GM12878 (cell line): ENCODE measurements around the gene CKS1B. TPM values are rescaled to one million over a fixed set of nuclear protein-coding genes. Genes with fewer than 3 reads are reported as not detected.

ENCODE experiments used
- ATAC-seq: fragments of 200-7000 bp; cut with Tn5 transposase; 3 replicates; pipeline ENCODE4 v1.9.1; 2020; ENCODE audit warnings: mild to moderate bottlenecking, moderate library complexity
- BruUV-seq: library from RNA; stranded (reverse); fragments of 400-500 nt; replicated peaks from 2 replicates; lab custom pipeline; 2021; lab: Mats Ljungman, UMichigan
- CTCF ChIA-PET: fragments of 300-600 bp; sonication (Branson Sonifier 250); formaldehyde crosslinking; extraction: SDS; loops from one replicate; lab custom pipeline; 2021; ENCODE audit warnings: inconsistent platforms; lab: Yijun Ruan, JAX
- POLR2A ChIA-PET: fragments of 350-600 bp; formaldehyde crosslinking; extraction: SDS; loops from one replicate; lab custom pipeline; 2021; ENCODE audit warnings: inconsistent platforms; lab: Charles Lee
- RAD21 ChIA-PET: fragments of 300-600 bp; sonication (Branson Sonifier 250); formaldehyde crosslinking; loops from one replicate; lab custom pipeline; 2023; ENCODE audit warnings: antibody characterized with exemption; ENCODE audit not compliant: unreplicated experiment; lab: Charles Lee
- SMC1A ChIA-PET: fragments of 300-600 bp; sonication (Branson Sonifier 250); formaldehyde crosslinking; loops from one replicate; lab custom pipeline; 2023; ENCODE audit not compliant: unreplicated experiment, uncharacterized antibody; lab: Charles Lee
- DNase-seq: peaks from one replicate; pipeline ENCODE4 v3.0.0-alpha.2; 2011; ENCODE audit warnings: low read depth, low spot score
- FAIRE-seq: peaks from 3 replicates; lab custom pipeline; 2011; peaks lifted over from hg19 to GRCh38; lab: Jason Lieb, UNC
- H2AFZ ChIP-seq: 2 replicates; pipeline ENCODE4 v1.6.0; 2011; ENCODE audit warnings: low read depth, low read length, control low read depth; ENCODE audit not compliant: control insufficient read depth
- H3K27ac ChIP-seq: 2 replicates; pipeline ENCODE4 v1.5.1; 2011; ENCODE audit warnings: control low read depth; ENCODE audit not compliant: control insufficient read depth, insufficient read depth
- H3K27me3 ChIP-seq, 2 experiments: replicated peaks in 1 of 2; 2 replicates each; pipeline versions ENCODE4 v1.6.0 to v1.6.1; 2011; ENCODE audit warnings: low read length in 1 of 2; ENCODE audit not compliant: control insufficient read depth in 2 of 2, insufficient read depth in 2 of 2
- H3K36me3 ChIP-seq, 2 experiments: 2 replicates each; pipeline ENCODE4 v1.5.1; 2011; ENCODE audit warnings: low read length in 1 of 2; ENCODE audit not compliant: control insufficient read depth in 2 of 2, insufficient read depth in 2 of 2
- H3K4me1 ChIP-seq: 2 replicates; pipeline ENCODE4 v1.6.1; 2011; ENCODE audit warnings: mild to moderate bottlenecking, low read length, moderate library complexity, mixed read lengths; ENCODE audit not compliant: control insufficient read depth, insufficient read depth
- H3K4me2 ChIP-seq: 2 replicates; pipeline ENCODE4 v1.6.0; 2011; ENCODE audit warnings: control low read depth; ENCODE audit not compliant: control insufficient read depth, insufficient read depth
- H3K4me3 ChIP-seq: fragments of 200-600 bp; sonication (generic); 2 replicates; pipeline ENCODE4 v1.5.1; 2016
- H3K79me2 ChIP-seq: 2 replicates; pipeline ENCODE4 v1.6.0; 2011; ENCODE audit warnings: low read length; ENCODE audit not compliant: control insufficient read depth, insufficient read depth
- H3K9ac ChIP-seq: 2 replicates; pipeline ENCODE4 v1.8.0; 2011; ENCODE audit warnings: low read length, control low read depth, mixed read lengths; ENCODE audit not compliant: control insufficient read depth, insufficient read depth
- H3K9me3 ChIP-seq: replicated peaks from 3 replicates; pipeline ENCODE4 v1.5.1; 2011; ENCODE audit warnings: mild to moderate bottlenecking, low read length; ENCODE audit not compliant: control insufficient read depth, insufficient read depth
- H4K20me1 ChIP-seq: 2 replicates; pipeline ENCODE4 v1.6.0; 2011; ENCODE audit not compliant: control insufficient read depth, insufficient read depth
- ATF2 ChIP-seq: IDR thresholded peaks from 2 replicates; pipeline ENCODE4 v1.6.1; 2012; ENCODE audit warnings: low read length, inconsistent platforms
- GATAD2B ChIP-seq: fragments of 450-650 bp; conservative IDR thresholded peaks from 2 replicates; pipeline ENCODE4 v1.6.1; 2017; ENCODE audit warnings: low read depth, mild to moderate bottlenecking, moderate library complexity
- MEF2A ChIP-seq: IDR thresholded peaks from 2 replicates; pipeline ENCODE4 v1.6.1; 2011; ENCODE audit warnings: low read depth, mild to moderate bottlenecking, low read length, moderate library complexity; ENCODE audit not compliant: insufficient read depth
- NBN ChIP-seq: fragments of 450-650 bp; IDR thresholded peaks from 2 replicates; pipeline ENCODE4 v1.6.1; 2016
- PRDM15 ChIP-seq: fragments of 450-650 bp; formaldehyde crosslinking; IDR thresholded peaks from 2 replicates; pipeline ENCODE4 v1.4.0; 2020; ENCODE audit warnings: mild to moderate bottlenecking, moderate library complexity
- ZBTB4 ChIP-seq: fragments of 450-650 bp; formaldehyde crosslinking; IDR thresholded peaks from 2 replicates; pipeline ENCODE4 v1.4.0; 2022; ENCODE audit warnings: mild to moderate bottlenecking, moderate library complexity
- WGBS: methylation state at CpG from one replicate; pipeline ENCODE4 v1.1.6; 2016; ENCODE audit warnings: low lambda C conversion rate; ENCODE audit not compliant: insufficient replicate concordance, insufficient coverage; ENCODE audit errors: missing lambda C conversion rate; 5-methylcytosine and 5-hydroxymethylcytosine counted together
- in situ Hi-C: fragments of 300-500 bp; cut with MboI; formaldehyde crosslinking; loops from 9 replicates; pipeline ENCODE4 v1.14.3; 2018; ENCODE audit warnings: mixed read lengths
- intact Hi-C: fragments of 100-400 bp; cut with micrococcal nuclease; formaldehyde crosslinking; loops from one replicate; pipeline ENCODE4 v1.14.2; 2022; ENCODE audit not compliant: unreplicated experiment
- polyA plus RNA-seq, 11 experiments: library from polyadenylated mRNA; depleted of rRNA in 4 of 11; unstranded in 6 of 11; stranded (reverse) in 5 of 11; fragments of >200 nt; fragmentation: Nextera tagmentation in 4 of 11; fragmentation: Illumina TruSeq in 1 of 11; extraction: Ambion mirVana in 4 of 11; extraction: Trizol in 1 of 11; gene quantifications; 1 replicate in 1 of 11; 2 replicates in 10 of 11; pipeline versions ENCODE4 v1.2.1 to v1.2.3, GENCODE V29; 2011 to 2016; ENCODE audit warnings: inconsistent platforms in 2 of 11, missing spikeins in 2 of 11, low read depth in 1 of 11
- total RNA-seq, 4 experiments: library from RNA; depleted of rRNA in 3 of 4; stranded (reverse); fragments of >200 nt in 3 of 4; fragmentation: Illumina TruSeq in 1 of 4; extraction: Trizol in 1 of 4; gene quantifications; 2 replicates each; pipeline versions ENCODE4 v1.2.1 to v1.2.3, GENCODE V29; 2013 to 2021

CKS1B gene
- total and polyA plus RNA-seq, 10 of the 15 experiments (the other 5 are each of a cell fraction or from before 2014, with no cell fraction given), result 125 to 608 (median 364) TPM

DNA sequence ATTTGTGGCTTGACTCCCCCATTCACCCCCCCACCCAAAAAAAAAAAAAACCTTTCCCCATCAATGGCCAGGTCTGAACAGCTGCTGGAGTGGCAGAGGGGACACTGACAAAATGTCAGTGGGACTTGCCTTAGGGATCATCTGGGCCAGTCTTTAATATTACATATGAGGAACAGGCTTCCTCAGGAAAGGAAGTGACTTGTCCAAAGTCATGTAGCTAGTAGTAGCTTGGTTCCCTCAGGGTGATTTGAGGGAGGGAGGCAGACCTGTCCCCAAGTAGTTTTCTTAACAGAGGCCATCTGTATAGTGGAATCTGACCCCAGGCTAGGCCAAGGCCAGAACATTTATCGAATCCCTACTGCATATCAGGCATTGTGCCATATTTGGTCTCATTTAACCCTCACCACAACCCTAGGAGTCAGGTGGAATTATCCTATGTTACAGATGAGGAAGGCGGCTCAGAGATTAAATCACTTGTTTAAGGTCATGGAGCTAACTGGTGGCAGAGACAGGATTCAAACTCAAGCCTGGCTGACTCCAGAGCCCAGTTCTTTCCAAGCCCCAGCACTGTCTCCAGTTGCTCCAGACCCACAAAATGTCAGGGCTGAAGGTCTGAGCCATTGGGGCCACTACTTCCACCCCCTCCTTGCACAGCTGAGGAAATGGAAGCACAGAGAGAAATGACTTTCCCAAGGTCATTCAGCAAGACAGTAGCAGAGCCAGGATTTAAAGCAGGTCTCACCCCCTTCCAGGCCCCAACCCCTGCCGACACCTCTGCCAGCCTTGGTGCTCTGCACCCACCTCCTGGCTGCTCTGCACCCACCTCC is 38.5 kb downstream of the CKS1B start:
- ChIA-PET CTCF (interaction anchor here (1.1 to 1.4 kb wide), 3 partner anchors 15 to 49 kb away, joined by 3 to 6 read pairs (median 4); no protein-coding TSS in a partner anchor), POLR2A (interaction anchor here (0.7 to 0.8 kb wide), 2 partner anchors 14 to 50 kb away, joined by 3 read pairs; no protein-coding TSS in a partner anchor), SMC1A (interaction anchor here (1.2 kb wide), 1 partner anchor 9 kb away, joined by 3 read pairs; no protein-coding TSS in a partner anchor), RAD21 (interaction anchor here (1.1 kb wide), 1 partner anchor 14 kb away, joined by 5 read pairs; no protein-coding TSS in a partner anchor)
- Histone ChIP-seq H3K9me3 (no peaks in the 10 kb centered on the region), H3K4me1 (peaks cover 42% of the 10 kb centered on the region), H3K9ac (no peak overlapping the region), H3K4me2 (no peak overlapping the region), H4K20me1 (no peaks in the 10 kb centered on the region), H3K36me3 (peaks cover 0 to 22% of the 10 kb centered on the region in 2 experiments; a peak in 3 of 4 replicates), H3K27me3 (no peaks in the 10 kb centered on the region), H2AFZ (no peak overlapping the region), H3K79me2 (peaks cover 9% of the 10 kb centered on the region), H3K4me3 (no peak overlapping the region), H3K27ac (no peak overlapping the region)
- WGBS, result 79% methylated on average over 3 of the region's 3 CpGs
- DNase-seq (no peak), FAIRE-seq (no peak), ATAC-seq (no peak)
- intact Hi-C loops (no loop called here), in situ Hi-C loops (no loop called here)
- BruUV-seq, result no TSS peak
- no peak for TF ChIP-seq ATF2

DNA sequence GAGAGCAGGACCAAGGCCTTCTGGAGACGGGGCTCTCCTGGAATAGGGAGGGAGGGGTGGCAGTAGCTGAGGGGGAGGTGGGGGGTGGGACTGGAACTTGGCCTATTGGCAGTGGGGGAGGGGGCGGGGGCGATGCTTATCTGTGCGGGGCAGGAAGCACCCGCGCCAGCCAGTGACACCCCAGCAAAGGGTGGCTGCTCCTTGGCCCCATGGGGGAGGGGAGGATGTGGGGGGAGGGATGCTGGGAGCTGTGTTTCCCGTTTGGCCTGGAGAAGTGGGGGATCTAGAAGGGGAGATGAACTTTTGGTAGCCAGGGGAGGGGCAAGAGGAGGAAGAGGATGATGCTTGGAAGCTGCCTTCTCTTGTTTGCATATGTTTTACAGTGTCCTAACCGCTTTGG is 39.2 kb downstream of the CKS1B start:
- H3K27me3 ChIP-seq, result no peaks in the 10 kb centered on the region
- ATAC-seq (no peak), FAIRE-seq (no peak), DNase-seq (no peak)
- no peak overlapping the region for H3K9ac ChIP-seq
- BruUV-seq, result no TSS peak
- 96% methylated on average over 3 of the region's 8 CpGs for WGBS
- ChIA-PET CTCF (interaction anchor here (1.2 to 1.4 kb wide), 2 partner anchors 16 to 49 kb away, joined by 3 to 4 read pairs; no protein-coding TSS in a partner anchor), RAD21 (no interaction called here), POLR2A (no interaction called here), SMC1A (no interaction called here)
- in situ Hi-C loops, result no loop called here
- peaks cover 38% of the 10 kb centered on the region for H3K4me1 ChIP-seq
- peaks cover 0 to 22% of the 10 kb centered on the region in 2 experiments; a peak in 3 of 4 replicates for H3K36me3 ChIP-seq
- H3K79me2 ChIP-seq, result peaks cover 4% of the 10 kb centered on the region
- H3K4me3 ChIP-seq, result no peak overlapping the region
- H3K27ac ChIP-seq, result no peak overlapping the region
- no peaks in the 10 kb centered on the region for H4K20me1 ChIP-seq
- H2AFZ ChIP-seq, result no peak overlapping the region
- H3K4me2 ChIP-seq, result no peak overlapping the region
- no peaks in the 10 kb centered on the region for H3K9me3 ChIP-seq
- intact Hi-C loops, result no loop called here
- TF ChIP-seq GATAD2B (no peak), MEF2A (no peak), PRDM15 (CRISPR knock-in tag) (no peak), ZBTB4 (CRISPR knock-in tag) (no peak), NBN (no peak)
